ENCODE results near the gene PLK5. TPM values are rescaled to one million over a fixed set of nuclear protein-coding genes. Genes with fewer than 3 reads are reported as not detected.
"Not testable (repeated sequence)": the region's sequence is repeated elsewhere in the genome, so short reads cannot be mapped to it uniquely, and the experiment has no call there.

PLK5 gene
- total RNA-seq, 1 donor from 2014 or later, result not detected

- DNase-seq (ENCODE audit: low read depth, low spot score), result no peak
- H3K4me1 Mint-ChIP-seq, result peaks cover 5% of the 10 kb centered on the region
- no peak overlapping the region for H3K4me3 Mint-ChIP-seq
- no peaks in the 10 kb centered on the region for H3K36me3 Mint-ChIP-seq (ENCODE audit: low read depth)
- H3K27ac Mint-ChIP-seq (ENCODE audit: unreplicated experiment), result no peak overlapping the region
- no peak for TF ChIP-seq CTCF (conservative IDR thresholded peaks at IDR 0.05)
- H3K9me3 Mint-ChIP-seq, result no peaks in the 10 kb centered on the region
- peaks cover 33% of the 10 kb centered on the region for H3K27me3 Mint-ChIP-seq (ENCODE audit: low read depth)
These were observed 5.5 kb downstream of the PLK5 start for GRCh38 chr19:1529430-1529816.

DNA sequence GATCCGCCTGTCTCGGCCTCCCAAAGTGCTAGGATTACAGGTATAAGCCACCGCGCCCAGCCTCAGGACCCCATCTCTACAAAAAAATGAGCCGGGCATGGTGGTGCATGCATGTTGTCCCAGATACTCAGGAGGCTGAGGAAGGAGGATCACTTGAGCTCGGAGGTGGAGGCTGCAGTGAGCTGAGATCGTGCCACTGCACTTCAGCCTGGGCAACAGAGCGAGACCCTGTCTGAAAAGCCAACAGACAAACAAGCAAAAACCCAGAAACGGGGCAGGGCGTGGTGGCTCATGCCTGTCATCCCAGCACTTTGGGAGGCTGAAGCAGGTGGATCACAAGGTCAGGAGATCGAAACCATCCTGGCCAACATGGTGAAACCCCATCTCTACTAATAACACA is 7.0 kb downstream of the PLK5 start:
- not testable (repeated sequence) for H3K36me3 Mint-ChIP-seq (ENCODE audit: low read depth); H3K9me3 Mint-ChIP-seq; H3K4me3 Mint-ChIP-seq; H3K4me1 Mint-ChIP-seq; H3K27ac Mint-ChIP-seq (ENCODE audit: unreplicated experiment); DNase-seq (ENCODE audit: low read depth, low spot score)
- peaks cover 18% of the 10 kb centered on the region for H3K27me3 Mint-ChIP-seq (ENCODE audit: low read depth)

GRCh38 chr19:1531587-1531986 is 7.7 kb downstream of the PLK5 start:
- Mint-ChIP-seq H3K9me3 (no peaks in the 10 kb centered on the region), H3K4me1 (no peaks in the 10 kb centered on the region), H3K27me3 (ENCODE audit: low read depth) (peaks cover 11% of the 10 kb centered on the region)

GRCh38 chr19:1532003-1532402 is 8.1 kb downstream of the PLK5 start:
- Mint-ChIP-seq H3K27me3 (ENCODE audit: low read depth) (peaks cover 9% of the 10 kb centered on the region), H3K36me3 (ENCODE audit: low read depth) (no peaks in the 10 kb centered on the region), H3K9me3 (no peaks in the 10 kb centered on the region), H3K27ac (ENCODE audit: unreplicated experiment) (no peak overlapping the region), H3K4me3 (no peak overlapping the region), H3K4me1 (no peaks in the 10 kb centered on the region)
- TF ChIP-seq CTCF (conservative IDR thresholded peaks at IDR 0.05), result no peak
- DNase-seq (ENCODE audit: low read depth, low spot score), result no peak

More at GRCh38 chr19:1531587-1531986, 7.7 kb downstream of the PLK5 start:
- no peak overlapping the region for H3K27ac Mint-ChIP-seq (ENCODE audit: unreplicated experiment)
- no peak for DNase-seq (ENCODE audit: low read depth, low spot score)
- no peak overlapping the region for H3K4me3 Mint-ChIP-seq
- H3K36me3 Mint-ChIP-seq (ENCODE audit: low read depth), result no peaks in the 10 kb centered on the region
- TF ChIP-seq CTCF (conservative IDR thresholded peaks at IDR 0.05), result no peak

GRCh38 chr19:1533510-1534150 is 9.8 kb downstream of the PLK5 start:
- Mint-ChIP-seq H3K27me3 (ENCODE audit: low read depth) (peaks cover 2% of the 10 kb centered on the region), H3K4me3 (no peak overlapping the region), H3K9me3 (no peaks in the 10 kb centered on the region), H3K27ac (ENCODE audit: unreplicated experiment) (no peak overlapping the region), H3K4me1 (no peaks in the 10 kb centered on the region), H3K36me3 (ENCODE audit: low read depth) (no peaks in the 10 kb centered on the region)
- DNase-seq (ENCODE audit: low read depth, low spot score), result no peak
- TF ChIP-seq CTCF (conservative IDR thresholded peaks at IDR 0.05), result no peak

DNA sequence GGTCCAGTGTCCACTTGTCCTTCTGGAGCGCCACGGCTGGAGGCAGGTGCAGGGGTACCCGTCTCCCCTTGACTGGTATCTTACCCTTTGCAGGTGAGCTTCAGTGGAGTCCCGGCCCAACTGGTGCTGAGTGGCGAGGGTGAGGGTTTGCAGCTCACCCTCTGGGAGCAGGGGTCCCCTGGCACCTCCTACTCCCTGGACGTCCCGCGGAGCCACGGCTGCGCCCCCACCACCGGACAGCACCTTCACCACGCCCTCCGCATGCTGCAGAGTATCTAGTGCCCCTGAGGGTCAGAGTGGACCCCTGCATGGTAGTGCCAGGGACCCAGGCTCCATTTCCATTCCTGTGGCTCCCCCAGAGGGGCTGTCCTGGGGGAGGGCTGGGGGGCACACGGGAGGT is 11.1 kb downstream of the PLK5 start:
- H3K9me3 Mint-ChIP-seq, result no peaks in the 10 kb centered on the region
- no peak for TF ChIP-seq CTCF (conservative IDR thresholded peaks at IDR 0.05)
- no peak overlapping the region for H3K4me3 Mint-ChIP-seq
- no peaks in the 10 kb centered on the region for H3K4me1 Mint-ChIP-seq
- H3K27ac Mint-ChIP-seq (ENCODE audit: unreplicated experiment), result no peak overlapping the region
- DNase-seq (ENCODE audit: low read depth, low spot score), result no peak
- peaks cover 2% of the 10 kb centered on the region for H3K27me3 Mint-ChIP-seq (ENCODE audit: low read depth)
- no peaks in the 10 kb centered on the region for H3K36me3 Mint-ChIP-seq (ENCODE audit: low read depth)

GRCh38 chr19:1535699-1536098 is 11.8 kb downstream of the PLK5 start:
- DNase-seq (ENCODE audit: low read depth, low spot score); H3K4me3 Mint-ChIP-seq; H3K4me1 Mint-ChIP-seq; H3K27me3 Mint-ChIP-seq (ENCODE audit: low read depth); H3K9me3 Mint-ChIP-seq; H3K27ac Mint-ChIP-seq (ENCODE audit: unreplicated experiment); H3K36me3 Mint-ChIP-seq (ENCODE audit: low read depth): not testable (repeated sequence)
